GM21576 (cell line): ENCODE results near the gene HES6.

Experiments used
- ATAC-seq: cut with Tn5 transposase; IDR thresholded peaks from one replicate; pipeline ENCODE4 v1.9.1; 2021; ENCODE audit warnings: mild to moderate bottlenecking, moderate library complexity; ENCODE audit not compliant: unreplicated experiment

HES6 gene

DNA sequence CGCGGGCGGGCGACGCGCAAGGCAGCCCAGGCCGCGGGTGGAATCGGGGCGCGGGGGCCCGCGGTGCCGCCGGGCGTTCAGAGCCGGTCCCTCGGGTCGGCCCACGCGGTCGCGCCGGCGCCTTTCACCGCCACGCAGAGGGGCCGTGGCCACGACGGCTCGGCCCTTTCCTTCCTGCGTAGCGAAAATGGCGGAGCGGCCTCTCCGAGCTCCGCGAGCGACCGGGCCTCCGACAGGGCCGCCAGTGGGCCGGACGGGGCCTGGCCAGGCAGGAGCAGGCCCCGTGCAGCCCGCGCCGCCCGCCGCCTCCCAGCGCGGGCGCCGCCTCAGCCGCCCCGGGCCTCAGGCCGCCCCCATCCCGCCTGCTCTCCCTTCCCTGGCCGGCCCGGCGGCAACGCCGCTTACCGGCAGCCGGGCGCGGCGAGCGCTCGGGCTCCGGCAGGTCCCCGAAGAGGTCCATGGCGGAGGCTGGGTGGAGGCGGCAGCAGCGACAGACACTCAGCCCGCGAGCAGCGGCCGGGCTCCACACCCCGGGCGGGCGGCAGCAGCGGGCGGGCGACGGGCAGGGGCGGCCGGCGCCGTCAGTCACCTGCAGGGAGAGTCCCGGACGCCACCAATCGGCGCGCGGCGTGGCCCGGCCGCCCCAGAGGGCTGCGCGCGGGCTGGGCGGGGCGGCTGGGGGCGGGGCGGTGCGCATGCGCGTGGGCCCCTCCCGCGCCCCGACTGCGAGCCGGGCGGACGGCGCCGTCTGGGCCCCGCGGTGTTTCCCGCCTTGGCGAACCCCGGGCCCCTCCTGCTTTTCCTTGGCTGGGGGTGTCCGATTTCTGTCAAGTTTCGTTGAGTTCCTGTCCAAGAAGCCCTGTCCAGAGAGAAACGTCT lies 36.5 kb downstream of the HES6 start, which contains the start of gene ILKAP:
Gene ILKAP, minus strand, starts transcription at position 602 of the 879 bp plus-strand sequence. Its CDS starts 142 bp downstream, at position 460.
- peak; percentile 93 for ATAC-seq

DNA sequence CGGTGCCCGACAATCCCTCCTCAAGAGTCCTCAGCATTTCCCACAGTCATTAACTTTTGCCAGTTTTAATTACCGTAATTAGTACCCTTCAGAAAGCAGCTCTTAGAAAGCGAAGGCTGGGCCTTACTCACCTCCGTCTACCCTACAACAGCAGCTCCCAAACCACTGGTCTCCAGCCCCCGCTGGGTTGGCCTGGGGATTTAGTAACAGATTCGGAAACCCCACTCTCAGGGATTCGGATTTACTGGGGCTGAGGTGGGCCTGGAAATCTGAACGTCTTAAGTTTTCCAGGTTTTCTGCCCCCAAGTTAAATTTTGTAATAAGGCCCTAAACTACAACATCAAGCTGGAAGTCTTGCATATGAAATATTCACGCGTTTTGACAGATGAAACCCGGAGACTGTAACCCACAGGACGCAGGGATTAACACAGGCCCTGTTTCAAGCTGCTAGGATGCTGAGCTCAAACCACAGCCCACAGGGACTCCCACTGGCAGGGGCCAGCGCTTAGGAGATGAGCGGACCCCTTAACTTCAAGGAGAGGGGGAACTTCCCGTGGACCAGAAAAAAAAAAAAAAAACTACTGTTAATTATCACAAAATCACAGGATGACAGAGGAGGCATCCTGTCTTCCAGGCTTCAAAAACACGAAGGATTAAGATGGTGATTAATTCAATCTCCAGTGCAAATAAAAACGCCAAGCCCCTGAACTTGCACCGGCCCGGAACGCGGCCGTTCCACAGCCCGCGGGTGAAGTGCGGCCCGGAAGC lies 37.3 kb downstream of the HES6 start:
- ATAC-seq: no peak

- no peak for ATAC-seq
Observed at GRCh38 chr2:238190445-238190844, 49.4 kb downstream of the HES6 start.
